IMR-90 (cell line): ENCODE measurements around the gene NUCB1. TPM values are rescaled to one million over a fixed set of nuclear protein-coding genes. Genes with fewer than 3 reads are reported as not detected.

Source experiments
- ATAC-seq: fragments of 200-7000 bp; cut with Tn5 transposase; 2 replicates; pipeline ENCODE4 v1.9.1; 2020; ENCODE audit warnings: low read depth, mild to moderate bottlenecking, moderate library complexity
- BruUV-seq: library from RNA; stranded (reverse); fragments of 400-500 nt; replicated peaks from 2 replicates; lab custom pipeline; 2021; lab: Mats Ljungman, UMichigan
- CTCF ChIA-PET: fragments of 300-600 bp; formaldehyde crosslinking; extraction: SDS; loops from one replicate; lab custom pipeline; 2021; ENCODE audit warnings: antibody characterized with exemption; lab: Yijun Ruan, JAX
- POLR2A ChIA-PET: fragments of 300-600 bp; sonication (Branson Sonifier 250); formaldehyde crosslinking; loops from one replicate; lab custom pipeline; 2022; ENCODE audit warnings: antibody characterized with exemption; ENCODE audit not compliant: unreplicated experiment; lab: Charles Lee
- DNase-seq: peaks from one replicate; pipeline ENCODE4 v3.0.0; 2013
- H2AFZ ChIP-seq: replicated peaks from 2 replicates; pipeline ENCODE3; 2013; ENCODE audit warnings: low read length, mild to moderate bottlenecking; ENCODE audit not compliant: poor library complexity
- H2AK5ac ChIP-seq: 2 replicates; pipeline ENCODE4 v1.6.1; 2013; ENCODE audit warnings: low read depth, low read length, inconsistent platforms
- H2AK9ac ChIP-seq: replicated peaks from 2 replicates; pipeline ENCODE3; 2013; ENCODE audit warnings: mild to moderate bottlenecking, low read depth, low read length, moderate library complexity; ENCODE audit not compliant: poor library complexity
- H2BK120ac ChIP-seq: 2 replicates; pipeline ENCODE4 v1.6.1; 2013; ENCODE audit warnings: low read depth, low read length, inconsistent platforms
- H2BK15ac ChIP-seq: 3 replicates; pipeline ENCODE4 v1.6.1; 2013; ENCODE audit warnings: low read depth, low read length, inconsistent platforms
- H2BK20ac ChIP-seq: 2 replicates; pipeline ENCODE4 v1.6.1; 2013; ENCODE audit warnings: low read depth, mild to moderate bottlenecking, inconsistent platforms, low read length, moderate library complexity
- H2BK5ac ChIP-seq: 2 replicates; pipeline ENCODE4 v1.6.1; 2013; ENCODE audit warnings: mild to moderate bottlenecking, low read depth, low read length, inconsistent platforms; ENCODE audit not compliant: poor library complexity, severe bottlenecking
- H3K14ac ChIP-seq: replicated peaks from 2 replicates; pipeline ENCODE4 v1.6.1; 2013; ENCODE audit warnings: low read depth, low read length, inconsistent platforms
- H3K18ac ChIP-seq: 2 replicates; pipeline ENCODE4 v1.6.1; 2013; ENCODE audit warnings: low read depth, low read length, control low read depth
- H3K23ac ChIP-seq: 2 replicates; pipeline ENCODE4 v1.6.1; 2013; ENCODE audit warnings: low read depth, low read length, inconsistent platforms
- H3K27ac ChIP-seq: 2 replicates; pipeline ENCODE4 v1.5.1; 2013; ENCODE audit warnings: mild to moderate bottlenecking, control low read depth, low read length; ENCODE audit not compliant: insufficient read depth
- H3K27me3 ChIP-seq: 2 replicates; pipeline ENCODE4 v1.6.1; 2013; ENCODE audit warnings: low read length; ENCODE audit not compliant: control insufficient read depth, insufficient read depth
- H3K36me3 ChIP-seq: 2 replicates; pipeline ENCODE4 v1.6.1; 2013; ENCODE audit warnings: low read length, mixed read lengths; ENCODE audit not compliant: control insufficient read depth, insufficient read depth
- H3K4ac ChIP-seq: 2 replicates; pipeline ENCODE4 v1.6.1; 2013; ENCODE audit warnings: low read depth, low read length, inconsistent platforms
- H3K4me1 ChIP-seq: 2 replicates; pipeline ENCODE4 v1.6.1; 2013; ENCODE audit warnings: low read length, mixed read lengths; ENCODE audit not compliant: control insufficient read depth, insufficient read depth
- H3K4me2 ChIP-seq: 2 replicates; pipeline ENCODE4 v1.6.1; 2013; ENCODE audit warnings: low read depth, mild to moderate bottlenecking, control low read depth, low read length, moderate library complexity
- H3K4me3 ChIP-seq: 2 replicates; pipeline ENCODE4 v1.5.1; 2013; ENCODE audit warnings: low read depth, mild to moderate bottlenecking, control low read depth, low read length, moderate library complexity; ENCODE audit not compliant: insufficient read depth
- H3K56ac ChIP-seq: 2 replicates; pipeline ENCODE4 v1.6.1; 2013; ENCODE audit warnings: low read length, inconsistent platforms; ENCODE audit not compliant: insufficient read depth; ENCODE audit errors: extremely low read depth
- H3K79me1 ChIP-seq, 2 experiments: 2 replicates each; pipeline ENCODE4 v1.6.1; 2013; ENCODE audit warnings: low read length in 2 of 2, inconsistent platforms in 1 of 2, low read depth in 1 of 2
- H3K9ac ChIP-seq: 2 replicates; pipeline ENCODE4 v1.6.1; 2013; ENCODE audit warnings: low read depth, low read length, control low read depth
- H3K9me1 ChIP-seq: 2 replicates; pipeline ENCODE4 v1.6.1; 2013; ENCODE audit warnings: low read length, inconsistent platforms; ENCODE audit not compliant: insufficient read depth
- H3K9me3 ChIP-seq: 2 replicates; pipeline ENCODE4 v1.6.1; 2013; ENCODE audit warnings: low read length; ENCODE audit not compliant: control insufficient read depth, insufficient read depth
- H4K20me1 ChIP-seq: 2 replicates; pipeline ENCODE4 v1.6.1; 2013; ENCODE audit warnings: low read length, inconsistent platforms; ENCODE audit not compliant: insufficient read depth
- H4K5ac ChIP-seq: 2 replicates; pipeline ENCODE4 v1.6.1; 2013; ENCODE audit warnings: mild to moderate bottlenecking, low read depth, low read length, control low read depth
- H4K8ac ChIP-seq, 2 experiments: 2 replicates each; pipeline ENCODE4 v1.6.1; 2013; ENCODE audit warnings: low read depth in 2 of 2, low read length in 2 of 2, control low read depth in 1 of 2, inconsistent platforms in 1 of 2
- H4K91ac ChIP-seq: 2 replicates; pipeline ENCODE4 v1.6.1; 2013; ENCODE audit warnings: low read depth, low read length, inconsistent platforms; ENCODE audit not compliant: insufficient read depth
- BHLHE40 ChIP-seq: fragments of 150-350 bp; IDR thresholded peaks from 2 replicates; pipeline ENCODE4 v1.6.1; 2016; ENCODE audit warnings: mild to moderate bottlenecking, low read depth, low read length
- CEBPB ChIP-seq: IDR thresholded peaks from 2 replicates; pipeline ENCODE4 v1.6.1; 2012; ENCODE audit warnings: low read depth, low read length, improper control_type of control experiment
- CHD1 ChIP-seq: IDR thresholded peaks from 2 replicates; pipeline ENCODE4 v1.6.1; 2012; ENCODE audit warnings: low read depth, low read length, improper control_type of control experiment
- CTCF ChIP-seq: conservative IDR thresholded peaks from 2 replicates; pipeline ENCODE4 v1.5.1; 2012; ENCODE audit warnings: mild to moderate bottlenecking, low read depth, low read length, improper control_type of control experiment
- FOS ChIP-seq: fragments of 150-350 bp; IDR thresholded peaks from 2 replicates; pipeline ENCODE4 v1.6.1; 2016; ENCODE audit warnings: low read depth, low read length
- MAFK ChIP-seq: IDR thresholded peaks from 2 replicates; pipeline ENCODE4 v1.6.1; 2012; ENCODE audit warnings: low read depth, low read length, improper control_type of control experiment
- MAZ ChIP-seq: IDR thresholded peaks from 2 replicates; pipeline ENCODE4 v1.6.1; 2012; ENCODE audit warnings: low read depth, mild to moderate bottlenecking, low read length, improper control_type of control experiment, moderate library complexity, borderline replicate concordance
- MXI1 ChIP-seq: IDR thresholded peaks from 2 replicates; pipeline ENCODE4 v1.6.1; 2012; ENCODE audit warnings: low read depth, mild to moderate bottlenecking, low read length, moderate library complexity, borderline replicate concordance
- NFE2L2 ChIP-seq: fragments of 150-350 bp; IDR thresholded peaks from 2 replicates; pipeline ENCODE4 v1.6.1; 2016; ENCODE audit warnings: low read depth, mild to moderate bottlenecking, low read length
- POLR2A ChIP-seq: IDR thresholded peaks from 2 replicates; pipeline ENCODE4 v1.6.1; 2012; ENCODE audit warnings: mild to moderate bottlenecking, low read depth, low read length
- RAD21 ChIP-seq: IDR thresholded peaks from 2 replicates; pipeline ENCODE4 v1.6.1; 2012; ENCODE audit warnings: low read length, improper control_type of control experiment
- RCOR1 ChIP-seq: IDR thresholded peaks from 2 replicates; pipeline ENCODE4 v1.6.1; 2012; ENCODE audit warnings: mild to moderate bottlenecking, low read length, improper control_type of control experiment; ENCODE audit not compliant: insufficient replicate concordance
- RFX5 ChIP-seq: IDR thresholded peaks from 2 replicates; pipeline ENCODE4 v1.8.0; 2012; ENCODE audit warnings: low read depth, mild to moderate bottlenecking, low read length, moderate library complexity
- SMC3 ChIP-seq: fragments of 150-350 bp; IDR thresholded peaks from 2 replicates; pipeline ENCODE4 v1.6.1; 2016; ENCODE audit warnings: low read depth, mild to moderate bottlenecking, antibody characterized with exemption, low read length, moderate library complexity
- USF2 ChIP-seq: fragments of 150-350 bp; IDR thresholded peaks from 2 replicates; pipeline ENCODE4 v1.6.1; 2017; ENCODE audit warnings: mild to moderate bottlenecking, antibody characterized with exemption, low read length, low read depth
- WGBS, 2 experiments: methylation state at CpG; one replicate each; pipeline versions ENCODE4 v1.1.5 to v1.1.7; 2013; ENCODE audit warnings: missing lambda C conversion rate in 2 of 2; ENCODE audit not compliant: insufficient read length in 1 of 2; ENCODE audit errors: extremely low coverage in 2 of 2; 5-methylcytosine and 5-hydroxymethylcytosine counted together
- dilution Hi-C: fragments of 300-500 bp; cut with HindIII; formaldehyde crosslinking; loops from one replicate; pipeline ENCODE4 v1.14.3; 2018; ENCODE audit warnings: low sequenced_read_pairs; ENCODE audit not compliant: unreplicated experiment
- in situ Hi-C: fragments of 300-500 bp; cut with MboI; formaldehyde crosslinking; loops from 3 replicates; pipeline ENCODE4 v1.14.3; 2019; ENCODE audit warnings: low sequenced_read_pairs, inconsistent platforms, mixed read lengths
- intact Hi-C: fragments of 100-400 bp; cut with micrococcal nuclease; formaldehyde crosslinking; loops from 2 replicates; pipeline ENCODE4 v1.10.0; 2022
- polyA plus RNA-seq, 3 experiments: library from polyadenylated mRNA; depleted of rRNA; stranded (reverse); fragments of >200 nt; gene quantifications; 2 replicates each; pipeline ENCODE4 v1.2.3, GENCODE V29; 2012; ENCODE audit warnings: low replicate concordance in 1 of 3
- total RNA-seq: library from RNA; depleted of rRNA; stranded (reverse); fragments of >200 nt; gene quantifications from 2 replicates; pipeline ENCODE4 v1.2.3, GENCODE V29; 2012

The NUCB1 gene
- total and polyA plus RNA-seq, 2 of the 4 experiments (the other 2 are of a cell fraction), result 37.3 to 253 TPM

- no TSS peak for BruUV-seq
- no CpG with 5 or more reads among the region's 17 CpGs for WGBS, 2 experiments
- Histone ChIP-seq H4K5ac (peak overlapping the region; percentile 45; the same call in 1 of the 2 replicates), H3K9me3 (no peaks in the 10 kb centered on the region), H3K4me3 (peak overlapping the region; percentile 71), H4K20me1 (peaks cover 68% of the 10 kb centered on the region), H3K23ac (peak overlapping the region; percentile 99), H2BK20ac (peak overlapping the region; percentile 4; the same call in 1 of the 2 replicates), H2AFZ (peak overlapping the region; percentile 56), H3K9ac (peak overlapping the region; percentile 86), H3K27me3 (no peaks in the 10 kb centered on the region), H2BK15ac (peak overlapping the region; percentile 74; the same call in 2 of the 3 replicates), H2AK9ac (peak overlapping the region; percentile 96), H3K18ac (peak overlapping the region; percentile 67), H4K91ac (peak overlapping the region; percentile 67), H3K9me1 (0 out of 2 replicates have a peak, but pooled peaks cover 3% of the 10 kb centered on the region), H2BK5ac (peak overlapping the region; percentile 93), H2BK120ac (peak overlapping the region; percentile 88), H3K56ac (peak overlapping the region; percentile 98), H4K8ac (peak overlapping the region; percentile 46 to 80), H3K4me1 (peaks cover 6% of the 10 kb centered on the region; the same call in 1 of the 2 replicates), H3K4me2 (peak overlapping the region; percentile 99), H3K14ac (peak overlapping the region; percentile 92), H3K36me3 (peaks cover 40% of the 10 kb centered on the region), H3K27ac (peak overlapping the region; percentile 92), H3K4ac (peak overlapping the region; percentile 96), H2AK5ac (peak overlapping the region; percentile 92), H3K79me1 (peaks cover 0 to 57% of the 10 kb centered on the region in 2 experiments; a peak in 3 of 4 replicates)
- ChIA-PET POLR2A (interaction anchor here (0.5 to 1.0 kb wide), 5 partner anchors 18 to 1446 kb away, joined by 3 to 7 read pairs (median 3); partner anchors contain the start of gene GYS1), CTCF (no interaction called here)
- dilution Hi-C loops, result no loop called here
- intact Hi-C loops, result loop anchor here (2.0 kb wide), 1 partner anchor 90 kb away; the partner anchor contains the start of gene FTL
- DNase-seq (peak; percentile 80), ATAC-seq (no peak)
- in situ Hi-C loops, result no loop called here
- TF ChIP-seq POLR2A (peak; percentile 72), RAD21 (no peak), NFE2L2 (no peak), CEBPB (no peak), USF2 (no peak; the same call in 1 of the 2 replicates), RCOR1 (no peak), CHD1 (peak; percentile 98), FOS (peak; percentile 33; the same call in 1 of the 2 replicates), MXI1 (no peak), SMC3 (no peak), BHLHE40 (0 out of 2 replicates have a peak, but pooled peaks have one; percentile 39), RFX5 (no peak), MAFK (no peak), CTCF (no peak), MAZ (0 out of 2 replicates have a peak, but pooled peaks have one; percentile 5)
These were observed 25.6 kb upstream of the NUCB1 start for GRCh38 chr19:48874303-48875135.
